Fibroblast of the conjunctiva (primary cell): ENCODE results near the gene CTNNB1.
A peak's percentile ranks its signal among the peaks of the same experiment; 100 is the strongest.

ENCODE experiments used
- DNase-seq: peaks from one replicate; pipeline ENCODE4 v3.0.0-alpha.2; 2010; ENCODE audit warnings: low read depth

The CTNNB1 gene

GRCh38 chr3:41219424-41219823 is 20.1 kb downstream of the CTNNB1 start:
- no peak for DNase-seq

GRCh38 chr3:41220906-41221677 is 21.8 kb downstream of the CTNNB1 start:
- no peak for DNase-seq

GRCh38 chr3:41222012-41222411 is 22.7 kb downstream of the CTNNB1 start:
- no peak for DNase-seq

GRCh38 chr3:41222501-41222900 is 23.2 kb downstream of the CTNNB1 start:
- DNase-seq = no peak

GRCh38 chr3:41223078-41223477 is 23.8 kb downstream of the CTNNB1 start:
- no peak for DNase-seq

GRCh38 chr3:41223691-41224090 is 24.4 kb downstream of the CTNNB1 start:
- DNase-seq = no peak

GRCh38 chr3:41224120-41224806 is 25.0 kb downstream of the CTNNB1 start:
- DNase-seq = peak; percentile 85

GRCh38 chr3:41234823-41235721 is 35.8 kb downstream of the CTNNB1 start:
- peak; percentile 40 for DNase-seq

GRCh38 chr3:41236228-41236627 is 36.9 kb downstream of the CTNNB1 start:
- DNase-seq = no peak

- DNase-seq = no peak
These were observed 38.6 kb downstream of the CTNNB1 start for GRCh38 chr3:41237907-41238306.

GRCh38 chr3:41239587-41239986 is 40.3 kb downstream of the CTNNB1 start:
- DNase-seq = no peak

GRCh38 chr3:41241161-41241560 is 41.9 kb downstream of the CTNNB1 start:
- no peak for DNase-seq

GRCh38 chr3:41241800-41242571 is 42.7 kb downstream of the CTNNB1 start:
- DNase-seq = no peak

- DNase-seq = no peak
These were observed 43.9 kb downstream of the CTNNB1 start for GRCh38 chr3:41243183-41243582.

GRCh38 chr3:41244620-41245336 is 45.5 kb downstream of the CTNNB1 start:
- no peak for DNase-seq

GRCh38 chr3:41247055-41248004 is 48.0 kb downstream of the CTNNB1 start:
- no peak for DNase-seq

- no peak for DNase-seq
These were observed 49.2 kb downstream of the CTNNB1 start for GRCh38 chr3:41248525-41248924.

GRCh38 chr3:41249318-41249717 is 50.0 kb downstream of the CTNNB1 start:
- no peak for DNase-seq

GRCh38 chr3:41250825-41251224 is 51.5 kb downstream of the CTNNB1 start:
- no peak for DNase-seq

- DNase-seq = no peak
These were observed 52.3 kb downstream of the CTNNB1 start for GRCh38 chr3:41251593-41251992.
